Liver (tissue), 9 donors: Measurements from ENCODE around the gene BDKRB1. TPM values are rescaled to one million over a fixed set of nuclear protein-coding genes. Genes with fewer than 3 reads are reported as not detected.
A peak's percentile ranks its signal among the peaks of the same experiment; 100 is the strongest.

ENCODE experiments used
- DNase-seq: peaks from one replicate; pipeline ENCODE4 v3.0.0-alpha.2; 2017; ENCODE audit warnings: low spot score
- H3K27ac ChIP-seq, 2 donors: one replicate each; pipeline ENCODE4 v1.7.0; 2013; ENCODE audit warnings: inconsistent platforms in 2 of 2, low read length in 2 of 2, control low read depth in 1 of 2, low read depth in 1 of 2, mild to moderate bottlenecking in 1 of 2
- H3K27me3 ChIP-seq, 4 donors: one replicate each; pipeline versions ENCODE4 v1.6.1 to v1.7.0; 2013; ENCODE audit warnings: low read length in 3 of 4, inconsistent platforms in 1 of 4, mild to moderate bottlenecking in 1 of 4, moderate library complexity in 1 of 4; ENCODE audit not compliant: control insufficient read depth in 4 of 4, insufficient read depth in 4 of 4
- H3K36me3 ChIP-seq, 4 donors: one replicate each; pipeline versions ENCODE4 v1.6.1 to v1.7.0; 2013; ENCODE audit warnings: low read length in 3 of 4, mild to moderate bottlenecking in 3 of 4, low read depth in 1 of 4, moderate library complexity in 1 of 4; ENCODE audit not compliant: control insufficient read depth in 4 of 4, insufficient read depth in 3 of 4
- H3K4me1 ChIP-seq, 4 donors: one replicate each; pipeline versions ENCODE4 v1.6.1 to v1.7.0; 2013; ENCODE audit warnings: low read length in 3 of 4, mild to moderate bottlenecking in 3 of 4, moderate library complexity in 1 of 4; ENCODE audit not compliant: control insufficient read depth in 4 of 4, insufficient read depth in 4 of 4
- H3K4me3 ChIP-seq, 3 donors: one replicate each; pipeline versions ENCODE4 v1.6.1 to v1.7.0; 2013; ENCODE audit warnings: low read length in 3 of 3, control low read depth in 1 of 3, low read depth in 1 of 3, mild to moderate bottlenecking in 1 of 3
- H3K9ac ChIP-seq, 2 donors: one replicate each; pipeline ENCODE4 v1.7.0; 2013; ENCODE audit warnings: low read length in 2 of 2, mild to moderate bottlenecking in 2 of 2, moderate library complexity in 2 of 2, control low read depth in 1 of 2, low read depth in 1 of 2
- H3K9me3 ChIP-seq, 4 donors: one replicate each; pipeline versions ENCODE4 v1.6.1 to v1.7.0; 2013; ENCODE audit warnings: low read length in 3 of 4; ENCODE audit not compliant: control insufficient read depth in 4 of 4
- ATF3 ChIP-seq: IDR thresholded peaks from 2 replicates; pipeline ENCODE4 v1.6.1; 2016; ENCODE audit warnings: antibody characterized with exemption
- CTCF ChIP-seq: fragments of 150-350 bp; IDR thresholded peaks from 2 replicates; pipeline ENCODE4 v1.5.1; 2017; ENCODE audit warnings: improper control_type of control experiment, low read depth, low read length; ENCODE audit not compliant: missing input control
- EGR1 ChIP-seq, 2 donors: IDR thresholded peaks; 2 replicates each; pipeline ENCODE4 v1.6.1; 2016 to 2018; ENCODE audit warnings: antibody characterized with exemption in 2 of 2, low read depth in 2 of 2
- GABPA ChIP-seq, 2 donors: IDR thresholded peaks in 1 of 2; conservative IDR thresholded peaks in 1 of 2; 2 replicates each; pipeline ENCODE4 v1.6.1; 2016; ENCODE audit warnings: antibody characterized with exemption in 2 of 2, mild to moderate bottlenecking in 1 of 2, moderate library complexity in 1 of 2
- HNF4A ChIP-seq, 2 donors: conservative IDR thresholded peaks; 2 replicates each; pipeline ENCODE4 v1.6.1; 2016; ENCODE audit warnings: antibody characterized with exemption in 2 of 2, mild to moderate bottlenecking in 2 of 2
- NR2F2 ChIP-seq: IDR thresholded peaks from 2 replicates; pipeline ENCODE4 v1.6.1; 2016; ENCODE audit warnings: antibody characterized with exemption
- RAD21 ChIP-seq, 2 donors: IDR thresholded peaks; 2 replicates each; pipeline ENCODE4 v1.6.1; 2016; ENCODE audit warnings: antibody characterized with exemption in 2 of 2, mild to moderate bottlenecking in 2 of 2
- RXRA ChIP-seq, 2 donors: IDR thresholded peaks; 2 replicates each; pipeline ENCODE4 v1.6.1; 2017 to 2018; ENCODE audit warnings: antibody characterized with exemption in 2 of 2, mild to moderate bottlenecking in 1 of 2
- SP1 ChIP-seq: IDR thresholded peaks from 2 replicates; pipeline ENCODE4 v1.6.1; 2018; ENCODE audit warnings: antibody characterized with exemption, mild to moderate bottlenecking
- YY1 ChIP-seq: IDR thresholded peaks from 2 replicates; pipeline ENCODE4 v1.6.1; 2016; ENCODE audit warnings: antibody characterized with exemption, mild to moderate bottlenecking
- ZBTB33 ChIP-seq: IDR thresholded peaks from 2 replicates; pipeline ENCODE4 v1.6.1; 2016; ENCODE audit warnings: antibody characterized with exemption
- WGBS: extraction: QIAGEN DNeasy Blood & Tissue Kit; methylation state at CpG from one replicate; pipeline ENCODE4 v1.1.7; 2013; 5-methylcytosine and 5-hydroxymethylcytosine counted together
- polyA plus RNA-seq, 2 donors: library from polyadenylated mRNA; stranded (reverse) in 1 of 2; unstranded in 1 of 2; fragments of 200-250 nt in 1 of 2; fragments of >200 nt in 1 of 2; fragmentation: Nextera tagmentation in 1 of 2; extraction: Ambion mirVana in 1 of 2; gene quantifications; one replicate each; pipeline versions ENCODE4 v1.2.1 to v1.2.3, GENCODE V29; 2013 to 2015
- total RNA-seq, 2 donors: library from RNA; depleted of rRNA; stranded (reverse); fragments of >200 nt; gene quantifications; one replicate each; pipeline ENCODE4 v1.2.3, GENCODE V29; 2014
- donor health status: healthy.
- donor health status: healthy.
- donor health status: healthy.
- donor health status: healthy.
- donor health status: healthy.

BDKRB1 gene
- total and polyA plus RNA-seq, 4 donors = not detected

- no peak for TF ChIP-seq ZBTB33
- no peak for TF ChIP-seq EGR1 (IDR thresholded peaks at IDR 0.05; ENCODE audit: low read depth in 2 of 2)
- TF ChIP-seq NR2F2 = no peak
Measured at GRCh38 chr14:96263347-96264199, 7.6 kb downstream of the BDKRB1 start (continued).

- Histone ChIP-seq H3K9ac (no peak overlapping the region), H3K4me3 (no peak overlapping the region), H3K36me3 (no peaks in the 10 kb centered on the region), H3K27me3 (no peaks in the 10 kb centered on the region), H3K4me1 (peaks cover 0 to 12% (median 8%) of the 10 kb centered on the region in 4 donors), H3K9me3 (no peaks in the 10 kb centered on the region), H3K27ac (no peak overlapping the region)
- TF ChIP-seq HNF4A (conservative IDR thresholded peaks at IDR 0.05) = no peak
- TF ChIP-seq SP1 = no peak
- no peak for TF ChIP-seq ZBTB33
- WGBS = 94% methylated on average over 14 of the region's 14 CpGs
- no peak for DNase-seq
Measured at GRCh38 chr14:96264200-96264553, 8.2 kb downstream of the BDKRB1 start.

- no peaks in the 10 kb centered on the region for H3K9me3 ChIP-seq
- H3K4me1 ChIP-seq = peaks cover 0 to 14% (median 10%) of the 10 kb centered on the region in 4 donors
- H3K36me3 ChIP-seq = no peaks in the 10 kb centered on the region
- WGBS = 78% methylated on average over 3 of the region's 3 CpGs
- no peak overlapping the region for H3K4me3 ChIP-seq
- TF ChIP-seq RAD21 (IDR thresholded peaks at IDR 0.05) = peak in 1 of 2 donors; percentile 20
- TF ChIP-seq RXRA (IDR thresholded peaks at IDR 0.05) = no peak
- H3K9ac ChIP-seq = no peak overlapping the region
- H3K27ac ChIP-seq = no peak overlapping the region
- DNase-seq = no peak
- no peaks in the 10 kb centered on the region for H3K27me3 ChIP-seq
Measured at GRCh38 chr14:96264853-96265252, 8.8 kb downstream of the BDKRB1 start.

GRCh38 chr14:96265383-96266095 is 9.5 kb downstream of the BDKRB1 start:
- H3K4me1 ChIP-seq = peaks cover 0 to 14% (median 10%) of the 10 kb centered on the region in 4 donors
- DNase-seq = no peak
- H3K27me3 ChIP-seq = no peaks in the 10 kb centered on the region
- WGBS = 89% methylated on average over 16 of the region's 16 CpGs
- no peaks in the 10 kb centered on the region for H3K36me3 ChIP-seq
- H3K9me3 ChIP-seq = no peaks in the 10 kb centered on the region
- no peak overlapping the region for H3K27ac ChIP-seq
- no peak overlapping the region for H3K9ac ChIP-seq
- H3K4me3 ChIP-seq = no peak overlapping the region
- no peak for TF ChIP-seq CTCF
- no peak for TF ChIP-seq YY1
- no peak for TF ChIP-seq GABPA (IDR thresholded peaks at IDR 0.05 in 1 of 2, conservative IDR thresholded peaks at IDR 0.05 in 1 of 2)
- TF ChIP-seq RXRA (IDR thresholded peaks at IDR 0.05) = no peak
- no peak for TF ChIP-seq EGR1 (IDR thresholded peaks at IDR 0.05; ENCODE audit: low read depth in 2 of 2)
- no peak for TF ChIP-seq ATF3
- TF ChIP-seq ZBTB33 = no peak
